Progenitor cell of endocrine pancreas (in vitro differentiated cells): Measurements from ENCODE around the gene TCF7. TPM values are rescaled to one million over a fixed set of nuclear protein-coding genes. Genes with fewer than 3 reads are reported as not detected.

ENCODE experiments used
- DNase-seq: peaks from one replicate; pipeline ENCODE4 v3.0.0; 2021; ENCODE audit warnings: low spot score; ENCODE audit not compliant: unreplicated experiment
- H3K27ac Mint-ChIP-seq: 2 replicates; pipeline ENCODE4 v1.8.0; 2021; ENCODE audit warnings: mild to moderate bottlenecking, moderate library complexity, mixed read lengths
- H3K27me3 Mint-ChIP-seq: 2 replicates; pipeline ENCODE4 v1.8.0; 2021; ENCODE audit warnings: mixed read lengths
- H3K36me3 Mint-ChIP-seq: 2 replicates; pipeline ENCODE4 v1.8.0; 2022; ENCODE audit warnings: mixed read lengths; ENCODE audit not compliant: insufficient read depth
- H3K4me1 Mint-ChIP-seq: 2 replicates; pipeline ENCODE4 v1.8.0; 2021; ENCODE audit warnings: low read depth, mixed read lengths
- H3K4me3 Mint-ChIP-seq: 2 replicates; pipeline ENCODE4 v1.8.0; 2021; ENCODE audit warnings: low read depth, mild to moderate bottlenecking, moderate library complexity, mixed read lengths
- H3K9me3 Mint-ChIP-seq: 2 replicates; pipeline ENCODE4 v1.8.0; 2021; ENCODE audit warnings: low read depth, mixed read lengths
- CTCF ChIP-seq: fragments of 200-600 bp; sonication (generic); IDR thresholded peaks from one replicate; pipeline ENCODE4 v1.5.0; 2021; ENCODE audit warnings: antibody characterized with exemption, mild to moderate bottlenecking; ENCODE audit not compliant: unreplicated experiment
- total RNA-seq: library from RNA; stranded (reverse); gene quantifications from 2 replicates; pipeline ENCODE4 v1.2.1, GENCODE V29; 2021

Gene TCF7
- total RNA-seq, 1 donor from 2014 or later = 14.4 TPM

- H3K9me3 Mint-ChIP-seq = no peaks in the 10 kb centered on the region
- no peaks in the 10 kb centered on the region for H3K4me1 Mint-ChIP-seq
- H3K27ac Mint-ChIP-seq = no peak overlapping the region
- no peak for DNase-seq
- peaks cover 8% of the 10 kb centered on the region for H3K36me3 Mint-ChIP-seq
- TF ChIP-seq CTCF = no peak
- H3K4me3 Mint-ChIP-seq = no peak overlapping the region
- H3K27me3 Mint-ChIP-seq = no peaks in the 10 kb centered on the region
Measured at GRCh38 chr5:134138416-134139376, 24.2 kb downstream of the TCF7 start.

GRCh38 chr5:134139377-134139851 is 24.9 kb downstream of the TCF7 start:
- no peak for DNase-seq
- Mint-ChIP-seq H3K27ac (no peak overlapping the region), H3K27me3 (no peaks in the 10 kb centered on the region), H3K9me3 (no peaks in the 10 kb centered on the region), H3K36me3 (peaks cover 8% of the 10 kb centered on the region), H3K4me1 (no peaks in the 10 kb centered on the region), H3K4me3 (no peak overlapping the region)
- no peak for TF ChIP-seq CTCF

GRCh38 chr5:134139891-134140469 is 25.5 kb downstream of the TCF7 start:
- peaks cover 8% of the 10 kb centered on the region for H3K36me3 Mint-ChIP-seq
- H3K27ac Mint-ChIP-seq = no peak overlapping the region
- no peak for DNase-seq
- H3K27me3 Mint-ChIP-seq = no peaks in the 10 kb centered on the region
- no peak for TF ChIP-seq CTCF
- no peaks in the 10 kb centered on the region for H3K4me1 Mint-ChIP-seq
- no peak overlapping the region for H3K4me3 Mint-ChIP-seq
- H3K9me3 Mint-ChIP-seq = no peaks in the 10 kb centered on the region

GRCh38 chr5:134140530-134141201 is 26.2 kb downstream of the TCF7 start:
- H3K27ac Mint-ChIP-seq = no peak overlapping the region
- no peaks in the 10 kb centered on the region for H3K27me3 Mint-ChIP-seq
- H3K9me3 Mint-ChIP-seq = no peaks in the 10 kb centered on the region
- no peaks in the 10 kb centered on the region for H3K4me1 Mint-ChIP-seq
- H3K36me3 Mint-ChIP-seq = peaks cover 3% of the 10 kb centered on the region
- DNase-seq = peak; percentile 50
- peak; percentile 83 for TF ChIP-seq CTCF
- H3K4me3 Mint-ChIP-seq = no peak overlapping the region

GRCh38 chr5:134141331-134142050 is 27.0 kb downstream of the TCF7 start:
- Mint-ChIP-seq H3K9me3 (no peaks in the 10 kb centered on the region), H3K27ac (no peak overlapping the region), H3K4me1 (no peaks in the 10 kb centered on the region), H3K4me3 (no peak overlapping the region), H3K36me3 (peaks cover 1% of the 10 kb centered on the region), H3K27me3 (no peaks in the 10 kb centered on the region)
- no peak for TF ChIP-seq CTCF
- DNase-seq = no peak
